A549 (cell line): ENCODE results near the gene SPATA31E1. TPM values are rescaled to one million over a fixed set of nuclear protein-coding genes. Genes with fewer than 3 reads are reported as not detected.

Experiments used
- ATAC-seq, 2 experiments: fragments of 200-7000 bp in 1 of 2; fragments of >200 bp in 1 of 2; cut with Nextera tagmentation in 1 of 2; cut with Tn5 transposase in 1 of 2; 3 replicates each; pipeline versions ENCODE4 v1.8.0 to v1.9.1; 2018 to 2020; ENCODE audit warnings: mild to moderate bottlenecking in 1 of 2, moderate library complexity in 1 of 2
- CTCF ChIA-PET: fragments of 300-600 bp; sonication (Branson Sonifier 250); formaldehyde crosslinking; extraction: SDS; loops from one replicate; lab custom pipeline; 2021; ENCODE audit warnings: antibody characterized with exemption, inconsistent platforms; lab: Yijun Ruan, JAX
- POLR2A ChIA-PET: fragments of 350-600 bp; formaldehyde crosslinking; extraction: SDS; loops from one replicate; lab custom pipeline; 2021; ENCODE audit warnings: antibody characterized with exemption, inconsistent platforms; lab: Yijun Ruan, JAX
- DNase-seq, 2 experiments: peaks; one replicate each; pipeline versions ENCODE4 v3.0.0 to v3.0.0-alpha.2; 2011 to 2016; ENCODE audit warnings: low read depth in 1 of 2, low spot score in 1 of 2
- FAIRE-seq: peaks from 2 replicates; lab custom pipeline; 2011; peaks lifted over from hg19 to GRCh38; lab: Jason Lieb, UNC
- H3K27ac ChIP-seq, 2 experiments: fragments of >200 bp; sonication (Bioruptor Twin); formaldehyde crosslinking; 3 replicates each; pipeline ENCODE4 v1.5.1; 2016 to 2017
- H3K4me1 ChIP-seq: fragments of >200 bp; sonication (Bioruptor Twin); formaldehyde crosslinking; 3 replicates; pipeline ENCODE4 v1.6.1; 2016
- H3K4me2 ChIP-seq: fragments of >200 bp; sonication (Bioruptor Twin); formaldehyde crosslinking; 3 replicates; pipeline ENCODE4 v1.6.1; 2016
- H3K4me3 ChIP-seq: fragments of >200 bp; sonication (Bioruptor Twin); formaldehyde crosslinking; 3 replicates; pipeline ENCODE4 v1.5.1; 2016
- H3K9me3 ChIP-seq: fragments of >200 bp; sonication (Bioruptor Twin); formaldehyde crosslinking; 3 replicates; pipeline ENCODE4 v1.6.1; 2016
- BHLHE40 ChIP-seq: IDR thresholded peaks from 2 replicates; pipeline ENCODE4 v1.6.1; 2012; ENCODE audit warnings: low read depth, low read length, inconsistent platforms
- CHD2 ChIP-seq: fragments of 150-350 bp; IDR thresholded peaks from 2 replicates; pipeline ENCODE4 v1.6.1; 2014; ENCODE audit warnings: low read length; ENCODE audit not compliant: partially characterized antibody
- FOSB ChIP-seq: fragments of 250-450 bp; sonication (Bioruptor Pico); IDR thresholded peaks from 2 replicates; pipeline ENCODE4 v1.5.0; 2020; ENCODE audit warnings: mild to moderate bottlenecking, moderate library complexity
- FOXS1 ChIP-seq: fragments of 250-450 bp; sonication (Bioruptor Pico); IDR thresholded peaks from 2 replicates; pipeline ENCODE4 v1.5.0; 2020; ENCODE audit warnings: mild to moderate bottlenecking, moderate library complexity
- GATA3 ChIP-seq: IDR thresholded peaks from 2 replicates; pipeline ENCODE4 v1.6.1; 2012; ENCODE audit warnings: borderline replicate concordance
- HDAC2 ChIP-seq: fragments of 200-600 bp; sonication (generic); IDR thresholded peaks from 2 replicates; pipeline ENCODE4 v1.6.1; 2016
- HOXB5 ChIP-seq: fragments of 250-450 bp; sonication (Bioruptor Pico); IDR thresholded peaks from 2 replicates; pipeline ENCODE4 v1.5.0; 2020; ENCODE audit warnings: mild to moderate bottlenecking, moderate library complexity
- KDM1A ChIP-seq: fragments of 200-600 bp; sonication (generic); IDR thresholded peaks from 2 replicates; pipeline ENCODE4 v1.6.1; 2016; ENCODE audit warnings: low read depth, mild to moderate bottlenecking
- POLR2AphosphoS2 ChIP-seq: conservative IDR thresholded peaks from 2 replicates; pipeline ENCODE4 v1.6.1; 2012; ENCODE audit warnings: low read length, improper control_type of control experiment, inconsistent platforms
- RAD21 ChIP-seq, 2 experiments: fragments of >200 bp in 1 of 2; sonication (Bioruptor Twin) in 1 of 2; formaldehyde crosslinking in 1 of 2; IDR thresholded peaks in 1 of 2; conservative IDR thresholded peaks in 1 of 2; 2 replicates in 1 of 2; 3 replicates in 1 of 2; pipeline ENCODE4 v1.6.1; 2012 to 2018; ENCODE audit warnings: inconsistent platforms in 1 of 2
- RNF2 ChIP-seq: fragments of 200-600 bp; sonication (generic); IDR thresholded peaks from 2 replicates; pipeline ENCODE4 v1.6.1; 2016; ENCODE audit warnings: low read depth, mild to moderate bottlenecking, antibody characterized with exemption, moderate library complexity, borderline replicate concordance
- TP53 ChIP-seq: fragments of 250-450 bp; sonication (Bioruptor Pico); IDR thresholded peaks from 2 replicates; pipeline ENCODE4 v1.5.0; 2021; ENCODE audit warnings: mild to moderate bottlenecking, moderate library complexity
- ZSCAN20 ChIP-seq: fragments of 250-450 bp; sonication (Bioruptor Pico); IDR thresholded peaks from 2 replicates; pipeline ENCODE4 v1.8.0; 2022; ENCODE audit warnings: mild to moderate bottlenecking, moderate library complexity
- WGBS: methylation state at CpG from one replicate; pipeline ENCODE4 v1.1.6; 2017; ENCODE audit errors: missing lambda C conversion rate; 5-methylcytosine and 5-hydroxymethylcytosine counted together
- polyA minus RNA-seq: library from RNA; depleted of rRNA, polyadenylated mRNA; stranded (reverse); fragments of >200 nt; gene quantifications from 2 replicates; pipeline ENCODE4 v1.2.3, GENCODE V29; 2011; rRNA and poly(A)+ RNA removed
- polyA plus RNA-seq, 4 experiments: library from polyadenylated mRNA; depleted of rRNA in 3 of 4; stranded (reverse); fragments of >200 nt; fragmentation: RNase III in 1 of 4; extraction: RNeasy Plus Mini Kit Qiagen cat#74134 plus additional on column Dnase treatment in 1 of 4; gene quantifications; 2 replicates in 3 of 4; 3 replicates in 1 of 4; pipeline ENCODE4 v1.2.3, GENCODE V29; 2011 to 2017
- TF ChIP-seq, protein P1 (sequence below): IDR thresholded peaks from 2 replicates; pipeline ENCODE4 v1.6.1; 2012; ENCODE audit warnings: low read depth, borderline replicate concordance
- TF ChIP-seq, protein P2 (sequence below): IDR thresholded peaks from 2 replicates; pipeline ENCODE4 v1.6.1; 2012
- TF ChIP-seq, protein P3 (sequence below): fragments of >200 bp; sonication (Bioruptor Twin); formaldehyde crosslinking; IDR thresholded peaks from 3 replicates; pipeline ENCODE4 v1.6.1; 2016
- TF ChIP-seq, protein P4 (sequence below): fragments of 250-450 bp; sonication (Bioruptor Pico); IDR thresholded peaks from 2 replicates; pipeline ENCODE4 v1.5.0; 2020; ENCODE audit warnings: low read depth, mild to moderate bottlenecking, moderate library complexity
- TF ChIP-seq, protein P5 (sequence below): fragments of 150-350 bp; IDR thresholded peaks from 2 replicates; pipeline ENCODE4 v1.6.1; 2014; ENCODE audit warnings: low read depth, mild to moderate bottlenecking, low read length
- TF ChIP-seq, protein P6 (sequence below): fragments of >200 bp; sonication (Bioruptor Twin); formaldehyde crosslinking; IDR thresholded peaks from 3 replicates; pipeline ENCODE4 v1.5.1; 2016

Gene SPATA31E1
- polyA plus RNA-seq (2011; rRNA removed), result not detected in 2 replicates
- polyA plus RNA-seq (2012; cell fraction: cytosol; rRNA removed), result not detected in 2 replicates
- polyA plus RNA-seq (2012; cell fraction: nucleus; rRNA removed), result 0.01 TPM in 2 replicates
- not detected in 3 replicates for polyA plus RNA-seq (2017; fragmentation: RNase III; extraction: RNeasy Plus Mini Kit Qiagen cat#74134 plus additional on column Dnase treatment)
- not detected in 2 replicates for polyA minus RNA-seq

DNA sequence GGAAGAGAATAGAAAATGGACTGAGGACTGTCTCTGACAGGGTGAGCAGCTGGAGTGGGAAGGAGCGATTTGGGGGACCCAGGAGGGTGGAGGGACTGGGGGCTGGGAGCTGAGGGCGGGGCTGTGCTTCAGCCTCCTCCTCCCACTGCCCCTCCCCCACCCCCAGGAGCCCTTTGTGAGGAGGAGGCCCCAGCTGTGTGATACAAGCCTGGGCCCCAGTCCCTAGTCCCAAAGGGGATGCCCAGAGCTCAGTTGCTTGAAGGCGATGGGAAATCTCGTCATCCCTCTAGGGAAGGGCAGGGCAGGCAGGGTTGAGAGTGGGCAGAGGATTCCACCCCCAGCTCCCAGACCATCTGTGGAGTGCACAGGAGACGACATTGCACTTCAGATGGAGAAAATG is at the start of gene SPATA31E1:
Gene SPATA31E1, plus strand, starts transcription at position 251 of the 400 bp plus-strand sequence. Its CDS starts 15 bp downstream, at position 266.
- ATAC-seq, result no peak
- FAIRE-seq, result no peak
- Histone ChIP-seq H3K4me3 (no peak within 1 kb of the TSS), H3K4me1 (peaks cover 13% of the 10 kb centered on the region; the same call in 2 of the 3 replicates), H3K9me3 (peaks cover 12% of the 10 kb centered on the region), H3K27ac (peak within 1 kb of the TSS in 1 of 2 experiments; percentile 69; a peak in 3 of 6 replicates), H3K4me2 (no peak within 1 kb of the TSS)
- WGBS, result 88% methylated on average over 4 of the region's 5 CpGs
- TF ChIP-seq, protein P1, sequence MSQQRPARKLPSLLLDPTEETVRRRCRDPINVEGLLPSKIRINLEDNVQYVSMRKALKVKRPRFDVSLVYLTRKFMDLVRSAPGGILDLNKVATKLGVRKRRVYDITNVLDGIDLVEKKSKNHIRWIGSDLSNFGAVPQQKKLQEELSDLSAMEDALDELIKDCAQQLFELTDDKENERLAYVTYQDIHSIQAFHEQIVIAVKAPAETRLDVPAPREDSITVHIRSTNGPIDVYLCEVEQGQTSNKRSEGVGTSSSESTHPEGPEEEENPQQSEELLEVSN, result no peak
- no peak for TF ChIP-seq HOXB5 (CRISPR knock-in tag)
- TF ChIP-seq BHLHE40, result no peak
- no peak for TF ChIP-seq FOSB
- TF ChIP-seq, protein P2, sequence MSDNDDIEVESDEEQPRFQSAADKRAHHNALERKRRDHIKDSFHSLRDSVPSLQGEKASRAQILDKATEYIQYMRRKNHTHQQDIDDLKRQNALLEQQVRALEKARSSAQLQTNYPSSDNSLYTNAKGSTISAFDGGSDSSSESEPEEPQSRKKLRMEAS, result no peak
- TF ChIP-seq, protein P3, sequence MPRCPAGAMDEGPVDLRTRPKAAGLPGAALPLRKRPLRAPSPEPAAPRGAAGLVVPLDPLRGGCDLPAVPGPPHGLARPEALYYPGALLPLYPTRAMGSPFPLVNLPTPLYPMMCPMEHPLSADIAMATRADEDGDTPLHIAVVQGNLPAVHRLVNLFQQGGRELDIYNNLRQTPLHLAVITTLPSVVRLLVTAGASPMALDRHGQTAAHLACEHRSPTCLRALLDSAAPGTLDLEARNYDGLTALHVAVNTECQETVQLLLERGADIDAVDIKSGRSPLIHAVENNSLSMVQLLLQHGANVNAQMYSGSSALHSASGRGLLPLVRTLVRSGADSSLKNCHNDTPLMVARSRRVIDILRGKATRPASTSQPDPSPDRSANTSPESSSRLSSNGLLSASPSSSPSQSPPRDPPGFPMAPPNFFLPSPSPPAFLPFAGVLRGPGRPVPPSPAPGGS, result no peak
- TF ChIP-seq FOXS1 (CRISPR knock-in tag), result no peak
- TF ChIP-seq RNF2, result no peak
- TF ChIP-seq, protein P4, sequence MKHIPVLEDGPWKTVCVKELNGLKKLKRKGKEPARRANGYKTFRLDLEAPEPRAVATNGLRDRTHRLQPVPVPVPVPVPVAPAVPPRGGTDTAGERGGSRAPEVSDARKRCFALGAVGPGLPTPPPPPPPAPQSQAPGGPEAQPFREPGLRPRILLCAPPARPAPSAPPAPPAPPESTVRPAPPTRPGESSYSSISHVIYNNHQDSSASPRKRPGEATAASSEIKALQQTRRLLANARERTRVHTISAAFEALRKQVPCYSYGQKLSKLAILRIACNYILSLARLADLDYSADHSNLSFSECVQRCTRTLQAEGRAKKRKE (CRISPR knock-in tag), result no peak
- TF ChIP-seq GATA3, result no peak
- TF ChIP-seq CHD2, result no peak
- no peak for TF ChIP-seq POLR2AphosphoS2
- TF ChIP-seq, protein P5, sequence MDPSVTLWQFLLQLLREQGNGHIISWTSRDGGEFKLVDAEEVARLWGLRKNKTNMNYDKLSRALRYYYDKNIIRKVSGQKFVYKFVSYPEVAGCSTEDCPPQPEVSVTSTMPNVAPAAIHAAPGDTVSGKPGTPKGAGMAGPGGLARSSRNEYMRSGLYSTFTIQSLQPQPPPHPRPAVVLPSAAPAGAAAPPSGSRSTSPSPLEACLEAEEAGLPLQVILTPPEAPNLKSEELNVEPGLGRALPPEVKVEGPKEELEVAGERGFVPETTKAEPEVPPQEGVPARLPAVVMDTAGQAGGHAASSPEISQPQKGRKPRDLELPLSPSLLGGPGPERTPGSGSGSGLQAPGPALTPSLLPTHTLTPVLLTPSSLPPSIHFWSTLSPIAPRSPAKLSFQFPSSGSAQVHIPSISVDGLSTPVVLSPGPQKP, result no peak
- DNase-seq, result no peak
- POLR2A ChIA-PET, result no interaction called here
- CTCF ChIA-PET, result interaction anchor here (0.6 to 1.7 kb wide), 4 partner anchors 13 to 404 kb away, joined by 3 to 4 read pairs (median 4); no protein-coding TSS in a partner anchor

DNA sequence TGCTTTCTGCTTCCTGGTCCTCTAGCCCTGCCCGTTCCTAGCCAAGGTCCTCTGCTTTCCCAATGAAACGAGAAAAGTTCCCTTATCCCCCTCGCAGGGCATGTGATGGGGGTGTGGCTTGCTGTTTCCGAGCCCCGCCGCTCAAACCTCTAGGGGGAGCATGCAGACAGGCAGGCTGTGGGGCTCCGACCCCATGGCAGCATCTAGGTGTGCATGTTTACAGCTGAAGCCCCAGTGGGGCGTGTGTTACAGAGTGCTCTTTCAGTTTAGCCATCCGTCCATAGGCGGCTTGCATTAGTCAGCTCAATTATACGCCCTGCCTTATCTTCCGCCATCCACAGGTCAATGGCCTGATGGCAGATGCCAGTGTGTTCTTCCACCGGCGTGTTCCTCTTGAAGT is 48.3 kb upstream of the SPATA31E1 start:
- POLR2A ChIA-PET, result no interaction called here
- FAIRE-seq, result no peak
- H3K4me3 ChIP-seq, result no peak overlapping the region
- WGBS, result 81% methylated on average over 13 of the region's 14 CpGs
- no peak overlapping the region for H3K4me2 ChIP-seq
- peak in 1 of 2 experiments; percentile 10 for DNase-seq
- H3K9me3 ChIP-seq, result no peaks in the 10 kb centered on the region
- peaks cover 3% of the 10 kb centered on the region; the same call in 2 of the 3 replicates for H3K4me1 ChIP-seq
- H3K27ac ChIP-seq, result no peak overlapping the region
- ATAC-seq, result peak in 1 of 2 experiments; percentile 64; a peak in 3 of 6 replicates
- CTCF ChIA-PET, result interaction anchor here (1.3 to 2.1 kb wide), 3 partner anchors 22 to 509 kb away, joined by 3 to 13 read pairs (median 5); no protein-coding TSS in a partner anchor
- TF ChIP-seq HDAC2 (no peak), KDM1A (no peak), RAD21 (conservative IDR thresholded peaks at IDR 0.05 in 1 of 2, IDR thresholded peaks at IDR 0.05 in 1 of 2) (peak in 1 of 2 experiments; percentile 24; a peak in 2 of 5 replicates), TP53 (no peak)

DNA sequence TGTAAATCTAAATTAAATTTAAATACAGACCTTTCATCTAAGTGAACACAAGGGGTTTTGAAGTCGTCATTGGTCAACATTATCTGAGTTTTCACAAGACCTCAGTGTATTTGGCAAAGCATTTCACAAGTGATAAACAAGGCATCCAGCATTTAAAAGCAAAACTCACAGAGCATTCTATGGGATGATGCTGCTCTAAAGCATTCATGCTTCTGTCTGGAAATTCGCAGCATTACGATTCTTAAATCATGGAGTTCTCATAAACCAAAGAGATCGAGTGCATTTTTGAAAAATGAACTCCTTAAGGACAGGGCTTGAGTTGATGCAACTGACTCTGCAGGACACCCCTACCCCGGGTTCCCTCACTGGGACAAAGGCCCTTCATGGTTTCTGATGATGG is 46.1 kb upstream of the SPATA31E1 start:
- POLR2A ChIA-PET, result no interaction called here
- TF ChIP-seq, protein P6, sequence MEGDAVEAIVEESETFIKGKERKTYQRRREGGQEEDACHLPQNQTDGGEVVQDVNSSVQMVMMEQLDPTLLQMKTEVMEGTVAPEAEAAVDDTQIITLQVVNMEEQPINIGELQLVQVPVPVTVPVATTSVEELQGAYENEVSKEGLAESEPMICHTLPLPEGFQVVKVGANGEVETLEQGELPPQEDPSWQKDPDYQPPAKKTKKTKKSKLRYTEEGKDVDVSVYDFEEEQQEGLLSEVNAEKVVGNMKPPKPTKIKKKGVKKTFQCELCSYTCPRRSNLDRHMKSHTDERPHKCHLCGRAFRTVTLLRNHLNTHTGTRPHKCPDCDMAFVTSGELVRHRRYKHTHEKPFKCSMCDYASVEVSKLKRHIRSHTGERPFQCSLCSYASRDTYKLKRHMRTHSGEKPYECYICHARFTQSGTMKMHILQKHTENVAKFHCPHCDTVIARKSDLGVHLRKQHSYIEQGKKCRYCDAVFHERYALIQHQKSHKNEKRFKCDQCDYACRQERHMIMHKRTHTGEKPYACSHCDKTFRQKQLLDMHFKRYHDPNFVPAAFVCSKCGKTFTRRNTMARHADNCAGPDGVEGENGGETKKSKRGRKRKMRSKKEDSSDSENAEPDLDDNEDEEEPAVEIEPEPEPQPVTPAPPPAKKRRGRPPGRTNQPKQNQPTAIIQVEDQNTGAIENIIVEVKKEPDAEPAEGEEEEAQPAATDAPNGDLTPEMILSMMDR, result no peak
- TF ChIP-seq, protein P4 (CRISPR knock-in tag), result no peak
- TF ChIP-seq HOXB5 (CRISPR knock-in tag) (no peak), ZSCAN20 (no peak), RNF2 (no peak)
- H3K9me3 ChIP-seq, result no peaks in the 10 kb centered on the region
- 67% methylated on average over 5 of the region's 5 CpGs for WGBS
- no peak overlapping the region for H3K27ac ChIP-seq
- ATAC-seq (no peak), FAIRE-seq (no peak), DNase-seq (no peak)
- no peak overlapping the region for H3K4me2 ChIP-seq
- CTCF ChIA-PET, result interaction anchor here (2.1 kb wide), 1 partner anchor 24 kb away, joined by 13 read pairs; no protein-coding TSS in a partner anchor
- no peaks in the 10 kb centered on the region for H3K4me1 ChIP-seq
- H3K4me3 ChIP-seq, result no peak overlapping the region
